ENCODE results near the gene FGF21.
"Not testable (repeated sequence)": the region's sequence is repeated elsewhere in the genome, so short reads cannot be mapped to it uniquely, and the experiment has no call there.

The FGF21 gene

GRCh38 chr19:48756686-48757085 is 1.4 kb downstream of the FGF21 start:
- Mint-ChIP-seq H3K27ac (no peak overlapping the region), H3K4me3 (no peak overlapping the region), H3K4me1 (ENCODE audit: low read depth) (peaks cover 18% of the 10 kb centered on the region), H3K27me3 (ENCODE audit: low read depth) (peaks cover 30% of the 10 kb centered on the region), H3K36me3 (ENCODE audit: low read depth) (no peaks in the 10 kb centered on the region), H3K9me3 (no peaks in the 10 kb centered on the region)

- peaks cover 27% of the 10 kb centered on the region for H3K27me3 Mint-ChIP-seq (ENCODE audit: low read depth)
- no peak overlapping the region for H3K4me3 Mint-ChIP-seq
- no peaks in the 10 kb centered on the region for H3K36me3 Mint-ChIP-seq (ENCODE audit: low read depth)
These were observed 1.9 kb downstream of the FGF21 start for GRCh38 chr19:48757089-48757675.

GRCh38 chr19:48757741-48758144 is 2.4 kb downstream of the FGF21 start:
- H3K4me3 Mint-ChIP-seq = no peak overlapping the region
- H3K36me3 Mint-ChIP-seq (ENCODE audit: low read depth) = no peaks in the 10 kb centered on the region
- peaks cover 29% of the 10 kb centered on the region for H3K27me3 Mint-ChIP-seq (ENCODE audit: low read depth)
- peaks cover 15% of the 10 kb centered on the region for H3K4me1 Mint-ChIP-seq (ENCODE audit: low read depth)
- H3K9me3 Mint-ChIP-seq = no peaks in the 10 kb centered on the region
- no peak overlapping the region for H3K27ac Mint-ChIP-seq

More at GRCh38 chr19:48757089-48757675, 1.9 kb downstream of the FGF21 start:
- Mint-ChIP-seq H3K4me1 (ENCODE audit: low read depth) (peaks cover 16% of the 10 kb centered on the region), H3K9me3 (no peaks in the 10 kb centered on the region), H3K27ac (no peak overlapping the region)

- Mint-ChIP-seq H3K4me3 (no peak overlapping the region), H3K36me3 (ENCODE audit: low read depth) (no peaks in the 10 kb centered on the region), H3K9me3 (no peaks in the 10 kb centered on the region), H3K27ac (peak overlapping the region; percentile 11), H3K4me1 (ENCODE audit: low read depth) (peaks cover 4% of the 10 kb centered on the region), H3K27me3 (ENCODE audit: low read depth) (peaks cover 17% of the 10 kb centered on the region)
These were observed 5.3 kb downstream of the FGF21 start for GRCh38 chr19:48760504-48761205.

GRCh38 chr19:48765816-48766215 is 10.5 kb downstream of the FGF21 start:
- not testable (repeated sequence) for H3K4me3 Mint-ChIP-seq; H3K9me3 Mint-ChIP-seq; H3K36me3 Mint-ChIP-seq (ENCODE audit: low read depth); H3K27ac Mint-ChIP-seq; H3K4me1 Mint-ChIP-seq (ENCODE audit: low read depth)
- peaks cover 29% of the 10 kb centered on the region for H3K27me3 Mint-ChIP-seq (ENCODE audit: low read depth)

GRCh38 chr19:48768171-48768753 is 12.9 kb downstream of the FGF21 start:
- H3K4me3 Mint-ChIP-seq; H3K36me3 Mint-ChIP-seq (ENCODE audit: low read depth); H3K27ac Mint-ChIP-seq; H3K4me1 Mint-ChIP-seq (ENCODE audit: low read depth); H3K9me3 Mint-ChIP-seq: not testable (repeated sequence)
- H3K27me3 Mint-ChIP-seq (ENCODE audit: low read depth) = peaks cover 22% of the 10 kb centered on the region

GRCh38 chr19:48768994-48769713 is 13.8 kb downstream of the FGF21 start:
- H3K4me3 Mint-ChIP-seq = no peak overlapping the region
- no peaks in the 10 kb centered on the region for H3K4me1 Mint-ChIP-seq (ENCODE audit: low read depth)
- peaks cover 22% of the 10 kb centered on the region for H3K27me3 Mint-ChIP-seq (ENCODE audit: low read depth)
- no peak overlapping the region for H3K27ac Mint-ChIP-seq
- H3K9me3 Mint-ChIP-seq = no peaks in the 10 kb centered on the region
- H3K36me3 Mint-ChIP-seq (ENCODE audit: low read depth) = no peaks in the 10 kb centered on the region

GRCh38 chr19:48770266-48770665 is 14.9 kb downstream of the FGF21 start:
- Mint-ChIP-seq H3K36me3 (ENCODE audit: low read depth) (no peaks in the 10 kb centered on the region), H3K9me3 (no peaks in the 10 kb centered on the region), H3K4me3 (no peak overlapping the region)

GRCh38 chr19:48770734-48771472 is 15.6 kb downstream of the FGF21 start:
- Mint-ChIP-seq H3K4me3 (no peak overlapping the region), H3K27me3 (ENCODE audit: low read depth) (peaks cover 18% of the 10 kb centered on the region), H3K4me1 (ENCODE audit: low read depth) (no peaks in the 10 kb centered on the region), H3K9me3 (no peaks in the 10 kb centered on the region), H3K36me3 (ENCODE audit: low read depth) (no peaks in the 10 kb centered on the region), H3K27ac (no peak overlapping the region)

More at GRCh38 chr19:48770266-48770665, 14.9 kb downstream of the FGF21 start:
- no peaks in the 10 kb centered on the region for H3K4me1 Mint-ChIP-seq (ENCODE audit: low read depth)
- peaks cover 22% of the 10 kb centered on the region for H3K27me3 Mint-ChIP-seq (ENCODE audit: low read depth)
- no peak overlapping the region for H3K27ac Mint-ChIP-seq

GRCh38 chr19:48772503-48772953 is 17.2 kb downstream of the FGF21 start:
- H3K4me3 Mint-ChIP-seq = no peak overlapping the region
- no peak overlapping the region for H3K27ac Mint-ChIP-seq
- H3K27me3 Mint-ChIP-seq (ENCODE audit: low read depth) = peaks cover 17% of the 10 kb centered on the region
- H3K36me3 Mint-ChIP-seq (ENCODE audit: low read depth) = no peaks in the 10 kb centered on the region
- H3K4me1 Mint-ChIP-seq (ENCODE audit: low read depth) = no peaks in the 10 kb centered on the region
- no peaks in the 10 kb centered on the region for H3K9me3 Mint-ChIP-seq

- H3K4me3 Mint-ChIP-seq = no peak overlapping the region
- no peaks in the 10 kb centered on the region for H3K36me3 Mint-ChIP-seq (ENCODE audit: low read depth)
- no peak overlapping the region for H3K27ac Mint-ChIP-seq
- peaks cover 3% of the 10 kb centered on the region for H3K4me1 Mint-ChIP-seq (ENCODE audit: low read depth)
- no peaks in the 10 kb centered on the region for H3K9me3 Mint-ChIP-seq
- peaks cover 7% of the 10 kb centered on the region for H3K27me3 Mint-ChIP-seq (ENCODE audit: low read depth)
These were observed 21.8 kb downstream of the FGF21 start for GRCh38 chr19:48777139-48777538.

- Mint-ChIP-seq H3K27me3 (ENCODE audit: low read depth) (peaks cover 8% of the 10 kb centered on the region), H3K9me3 (no peaks in the 10 kb centered on the region), H3K4me1 (ENCODE audit: low read depth) (peaks cover 6% of the 10 kb centered on the region), H3K4me3 (no peak overlapping the region), H3K27ac (no peak overlapping the region), H3K36me3 (ENCODE audit: low read depth) (no peaks in the 10 kb centered on the region)
These were observed 22.4 kb downstream of the FGF21 start for GRCh38 chr19:48777720-48778119.

- Mint-ChIP-seq H3K36me3 (ENCODE audit: low read depth) (no peaks in the 10 kb centered on the region), H3K4me3 (no peak overlapping the region), H3K4me1 (ENCODE audit: low read depth) (peaks cover 6% of the 10 kb centered on the region), H3K27me3 (ENCODE audit: low read depth) (peaks cover 7% of the 10 kb centered on the region), H3K27ac (no peak overlapping the region), H3K9me3 (no peaks in the 10 kb centered on the region)
These were observed 24.3 kb downstream of the FGF21 start for GRCh38 chr19:48779636-48780035.

All from T-helper 1 cell treated with Interleukin-12 subunit alpha and Interleukin-12 subunit beta and Interleukin-4 antibody, amounts not matched to agents 30 μg/mL and 1 μg/mL, for 36 hours (primary cell).